ENCODE measurements around the gene LIPN.

Gene LIPN

GRCh38 chr10:88827671-88828070 is 67.9 kb downstream of the LIPN start:
- DNase-seq (ENCODE audit: low read depth in 2 of 2) = no peak

- no peak for DNase-seq (ENCODE audit: low read depth in 2 of 2)
Measured at GRCh38 chr10:88828310-88828709, 68.5 kb downstream of the LIPN start.

Measured in stimulated activated CD8-positive, alpha-beta memory T cell treated with anti-CD3 and anti-CD28 coated beads, Interleukin-7, amount 100 ng/mL, for 1 hour (primary cell).